GM12878 (cell line): ENCODE data around the gene PRKAB2. TPM values are rescaled to one million over a fixed set of nuclear protein-coding genes. Genes with fewer than 3 reads are reported as not detected.

Experiments used
- ATAC-seq: fragments of 200-7000 bp; cut with Tn5 transposase; 3 replicates; pipeline ENCODE4 v1.9.1; 2020; ENCODE audit warnings: mild to moderate bottlenecking, moderate library complexity
- BruUV-seq: library from RNA; stranded (reverse); fragments of 400-500 nt; replicated peaks from 2 replicates; lab custom pipeline; 2021; lab: Mats Ljungman, UMichigan
- CTCF ChIA-PET: fragments of 300-600 bp; sonication (Branson Sonifier 250); formaldehyde crosslinking; extraction: SDS; loops from one replicate; lab custom pipeline; 2021; ENCODE audit warnings: inconsistent platforms; lab: Yijun Ruan, JAX
- POLR2A ChIA-PET: fragments of 350-600 bp; formaldehyde crosslinking; extraction: SDS; loops from one replicate; lab custom pipeline; 2021; ENCODE audit warnings: inconsistent platforms; lab: Charles Lee
- RAD21 ChIA-PET: fragments of 300-600 bp; sonication (Branson Sonifier 250); formaldehyde crosslinking; loops from one replicate; lab custom pipeline; 2023; ENCODE audit warnings: antibody characterized with exemption; ENCODE audit not compliant: unreplicated experiment; lab: Charles Lee
- SMC1A ChIA-PET: fragments of 300-600 bp; sonication (Branson Sonifier 250); formaldehyde crosslinking; loops from one replicate; lab custom pipeline; 2023; ENCODE audit not compliant: unreplicated experiment, uncharacterized antibody; lab: Charles Lee
- DNase-seq: peaks from one replicate; pipeline ENCODE4 v3.0.0-alpha.2; 2011; ENCODE audit warnings: low read depth, low spot score
- FAIRE-seq: peaks from 3 replicates; lab custom pipeline; 2011; peaks lifted over from hg19 to GRCh38; lab: Jason Lieb, UNC
- H2AFZ ChIP-seq: 2 replicates; pipeline ENCODE4 v1.6.0; 2011; ENCODE audit warnings: low read depth, low read length, control low read depth; ENCODE audit not compliant: control insufficient read depth
- H3K27ac ChIP-seq: 2 replicates; pipeline ENCODE4 v1.5.1; 2011; ENCODE audit warnings: control low read depth; ENCODE audit not compliant: control insufficient read depth, insufficient read depth
- H3K27me3 ChIP-seq, 2 experiments: replicated peaks in 1 of 2; 2 replicates each; pipeline versions ENCODE4 v1.6.0 to v1.6.1; 2011; ENCODE audit warnings: low read length in 1 of 2; ENCODE audit not compliant: control insufficient read depth in 2 of 2, insufficient read depth in 2 of 2
- H3K36me3 ChIP-seq, 2 experiments: 2 replicates each; pipeline ENCODE4 v1.5.1; 2011; ENCODE audit warnings: low read length in 1 of 2; ENCODE audit not compliant: control insufficient read depth in 2 of 2, insufficient read depth in 2 of 2
- H3K4me1 ChIP-seq: 2 replicates; pipeline ENCODE4 v1.6.1; 2011; ENCODE audit warnings: mild to moderate bottlenecking, low read length, moderate library complexity, mixed read lengths; ENCODE audit not compliant: control insufficient read depth, insufficient read depth
- H3K4me2 ChIP-seq: 2 replicates; pipeline ENCODE4 v1.6.0; 2011; ENCODE audit warnings: control low read depth; ENCODE audit not compliant: control insufficient read depth, insufficient read depth
- H3K4me3 ChIP-seq: fragments of 200-600 bp; sonication (generic); 2 replicates; pipeline ENCODE4 v1.5.1; 2016
- H3K79me2 ChIP-seq: 2 replicates; pipeline ENCODE4 v1.6.0; 2011; ENCODE audit warnings: low read length; ENCODE audit not compliant: control insufficient read depth, insufficient read depth
- H3K9ac ChIP-seq: 2 replicates; pipeline ENCODE4 v1.8.0; 2011; ENCODE audit warnings: low read length, control low read depth, mixed read lengths; ENCODE audit not compliant: control insufficient read depth, insufficient read depth
- H3K9me3 ChIP-seq: replicated peaks from 3 replicates; pipeline ENCODE4 v1.5.1; 2011; ENCODE audit warnings: mild to moderate bottlenecking, low read length; ENCODE audit not compliant: control insufficient read depth, insufficient read depth
- H4K20me1 ChIP-seq: 2 replicates; pipeline ENCODE4 v1.6.0; 2011; ENCODE audit not compliant: control insufficient read depth, insufficient read depth
- CHD4 ChIP-seq: fragments of 200-600 bp; sonication (generic); IDR thresholded peaks from 2 replicates; pipeline ENCODE4 v1.6.1; 2016; ENCODE audit warnings: mild to moderate bottlenecking
- CREM ChIP-seq: IDR thresholded peaks from 2 replicates; pipeline ENCODE4 v1.6.1; 2014; ENCODE audit warnings: antibody characterized with exemption, low read depth
- KAT2A ChIP-seq: conservative IDR thresholded peaks from 2 replicates; pipeline ENCODE4 v1.6.1; 2011; ENCODE audit warnings: low read depth, low read length; ENCODE audit not compliant: control insufficient read depth
- MEF2B ChIP-seq: fragments of 450-650 bp; IDR thresholded peaks from 2 replicates; pipeline ENCODE4 v1.6.1; 2018; ENCODE audit warnings: mild to moderate bottlenecking, moderate library complexity; ENCODE audit not compliant: partially characterized antibody, poor library complexity, severe bottlenecking
- NFIC ChIP-seq: IDR thresholded peaks from 2 replicates; pipeline ENCODE4 v1.6.1; 2012; ENCODE audit warnings: low read depth, mild to moderate bottlenecking, inconsistent platforms, low read length, moderate library complexity
- NR2C2 ChIP-seq: IDR thresholded peaks from 2 replicates; pipeline ENCODE4 v1.6.1; 2011; ENCODE audit warnings: borderline replicate concordance, low read depth; ENCODE audit not compliant: control insufficient read depth, insufficient read length
- PAX8 ChIP-seq: fragments of 450-650 bp; IDR thresholded peaks from 2 replicates; pipeline ENCODE4 v1.6.1; 2017; ENCODE audit warnings: mild to moderate bottlenecking, moderate library complexity
- PML ChIP-seq: IDR thresholded peaks from 2 replicates; pipeline ENCODE4 v1.6.1; 2012; ENCODE audit warnings: low read length, inconsistent platforms
- RBBP5 ChIP-seq: fragments of 200-600 bp; sonication (generic); conservative IDR thresholded peaks from 2 replicates; pipeline ENCODE4 v1.6.1; 2016
- SIN3A ChIP-seq: IDR thresholded peaks from 2 replicates; pipeline ENCODE4 v1.6.1; 2012; ENCODE audit warnings: low read depth, low read length, improper control_type of control experiment
- SPI1 ChIP-seq: IDR thresholded peaks from 2 replicates; pipeline ENCODE4 v1.6.1; 2011; ENCODE audit warnings: low read depth, mild to moderate bottlenecking, low read length, moderate library complexity, borderline replicate concordance; ENCODE audit not compliant: insufficient read depth
- in situ Hi-C: fragments of 300-500 bp; cut with MboI; formaldehyde crosslinking; loops from 9 replicates; pipeline ENCODE4 v1.14.3; 2018; ENCODE audit warnings: mixed read lengths
- intact Hi-C: fragments of 100-400 bp; cut with micrococcal nuclease; formaldehyde crosslinking; loops from one replicate; pipeline ENCODE4 v1.14.2; 2022; ENCODE audit not compliant: unreplicated experiment
- polyA plus RNA-seq, 11 experiments: library from polyadenylated mRNA; depleted of rRNA in 4 of 11; unstranded in 6 of 11; stranded (reverse) in 5 of 11; fragments of >200 nt; fragmentation: Nextera tagmentation in 4 of 11; fragmentation: Illumina TruSeq in 1 of 11; extraction: Ambion mirVana in 4 of 11; extraction: Trizol in 1 of 11; gene quantifications; 1 replicate in 1 of 11; 2 replicates in 10 of 11; pipeline versions ENCODE4 v1.2.1 to v1.2.3, GENCODE V29; 2011 to 2016; ENCODE audit warnings: inconsistent platforms in 2 of 11, missing spikeins in 2 of 11, low read depth in 1 of 11
- total RNA-seq, 4 experiments: library from RNA; depleted of rRNA in 3 of 4; stranded (reverse); fragments of >200 nt in 3 of 4; fragmentation: Illumina TruSeq in 1 of 4; extraction: Trizol in 1 of 4; gene quantifications; 2 replicates each; pipeline versions ENCODE4 v1.2.1 to v1.2.3, GENCODE V29; 2013 to 2021
- TF ChIP-seq, protein P1 (sequence below): IDR thresholded peaks from 2 replicates; pipeline ENCODE4 v1.6.1; 2012; ENCODE audit warnings: low read depth, low read length, improper control_type of control experiment
- TF ChIP-seq, protein P2 (sequence below): fragments of 450-650 bp; IDR thresholded peaks from 2 replicates; pipeline ENCODE4 v1.6.1; 2017; ENCODE audit warnings: mild to moderate bottlenecking, moderate library complexity
- TF ChIP-seq, protein P3 (sequence below): fragments of 450-650 bp; formaldehyde crosslinking; IDR thresholded peaks from 2 replicates; pipeline ENCODE4 v1.5.0; 2022; ENCODE audit warnings: mild to moderate bottlenecking, missing genetic modification characterization
- TF ChIP-seq, protein P4 (sequence below): IDR thresholded peaks from 2 replicates; pipeline ENCODE4 v1.6.1; 2011; ENCODE audit warnings: low read depth, mild to moderate bottlenecking, low read length, moderate library complexity, borderline replicate concordance; ENCODE audit errors: extremely low read depth
- TF ChIP-seq, protein P5 (sequence below): IDR thresholded peaks from 2 replicates; pipeline ENCODE4 v1.6.1; 2012; ENCODE audit warnings: low read depth, low read length, improper control_type of control experiment

The PRKAB2 gene
- total and polyA plus RNA-seq, 10 of the 15 experiments (the other 5 are each of a cell fraction or from before 2014, with no cell fraction given): 2.2 to 26.4 (median 6.7) TPM

DNA sequence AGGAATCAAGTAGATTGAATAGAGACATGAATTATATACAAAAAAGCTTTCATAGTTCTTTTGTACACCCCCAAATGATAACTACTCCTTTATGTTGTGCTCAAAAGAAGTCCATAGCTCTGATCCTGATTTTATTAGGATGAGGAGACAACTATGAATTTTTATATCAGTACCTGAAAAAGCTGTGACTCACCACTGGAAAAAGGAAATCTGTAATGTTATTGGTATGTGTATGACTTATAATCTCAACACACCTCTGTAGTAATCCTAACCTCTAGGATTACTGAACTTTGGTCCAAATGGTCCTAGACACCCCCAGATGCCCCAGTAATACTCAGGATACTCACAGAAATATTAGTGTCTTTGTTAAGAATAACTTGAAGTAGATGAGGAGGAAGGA, 10.2 kb downstream of the PRKAB2 start:
- FAIRE-seq (no peak), DNase-seq (no peak), ATAC-seq (no peak)
- Histone ChIP-seq H3K4me1 (no peaks in the 10 kb centered on the region), H3K4me2 (no peak overlapping the region), H3K4me3 (no peak overlapping the region), H4K20me1 (no peaks in the 10 kb centered on the region), H2AFZ (no peak overlapping the region), H3K9me3 (no peaks in the 10 kb centered on the region), H3K27ac (no peak overlapping the region), H3K79me2 (no peaks in the 10 kb centered on the region), H3K36me3 (peaks cover 5 to 21% of the 10 kb centered on the region in 2 experiments; a peak in 3 of 4 replicates), H3K27me3 (no peaks in the 10 kb centered on the region), H3K9ac (no peak overlapping the region)
- ChIA-PET RAD21 (interaction anchor here (1.1 kb wide), 1 partner anchor 8 kb away, joined by 3 read pairs; no protein-coding TSS in a partner anchor), SMC1A (interaction anchor here (0.5 to 2.7 kb wide), 6 partner anchors 11 to 137 kb away, joined by 3 to 14 read pairs (median 4); no protein-coding TSS in a partner anchor), POLR2A (no interaction called here), CTCF (interaction anchor here (0.6 to 2.7 kb wide), 3 partner anchors 9 to 248 kb away, joined by 3 to 13 read pairs (median 3); partner anchors contain the start of gene PRKAB2)
- in situ Hi-C loops: no loop called here
- intact Hi-C loops: no loop called here
- no TSS peak for BruUV-seq
- TF ChIP-seq, protein P1, sequence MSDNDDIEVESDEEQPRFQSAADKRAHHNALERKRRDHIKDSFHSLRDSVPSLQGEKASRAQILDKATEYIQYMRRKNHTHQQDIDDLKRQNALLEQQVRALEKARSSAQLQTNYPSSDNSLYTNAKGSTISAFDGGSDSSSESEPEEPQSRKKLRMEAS: no peak
- TF ChIP-seq NR2C2: no peak
- TF ChIP-seq, protein P2, sequence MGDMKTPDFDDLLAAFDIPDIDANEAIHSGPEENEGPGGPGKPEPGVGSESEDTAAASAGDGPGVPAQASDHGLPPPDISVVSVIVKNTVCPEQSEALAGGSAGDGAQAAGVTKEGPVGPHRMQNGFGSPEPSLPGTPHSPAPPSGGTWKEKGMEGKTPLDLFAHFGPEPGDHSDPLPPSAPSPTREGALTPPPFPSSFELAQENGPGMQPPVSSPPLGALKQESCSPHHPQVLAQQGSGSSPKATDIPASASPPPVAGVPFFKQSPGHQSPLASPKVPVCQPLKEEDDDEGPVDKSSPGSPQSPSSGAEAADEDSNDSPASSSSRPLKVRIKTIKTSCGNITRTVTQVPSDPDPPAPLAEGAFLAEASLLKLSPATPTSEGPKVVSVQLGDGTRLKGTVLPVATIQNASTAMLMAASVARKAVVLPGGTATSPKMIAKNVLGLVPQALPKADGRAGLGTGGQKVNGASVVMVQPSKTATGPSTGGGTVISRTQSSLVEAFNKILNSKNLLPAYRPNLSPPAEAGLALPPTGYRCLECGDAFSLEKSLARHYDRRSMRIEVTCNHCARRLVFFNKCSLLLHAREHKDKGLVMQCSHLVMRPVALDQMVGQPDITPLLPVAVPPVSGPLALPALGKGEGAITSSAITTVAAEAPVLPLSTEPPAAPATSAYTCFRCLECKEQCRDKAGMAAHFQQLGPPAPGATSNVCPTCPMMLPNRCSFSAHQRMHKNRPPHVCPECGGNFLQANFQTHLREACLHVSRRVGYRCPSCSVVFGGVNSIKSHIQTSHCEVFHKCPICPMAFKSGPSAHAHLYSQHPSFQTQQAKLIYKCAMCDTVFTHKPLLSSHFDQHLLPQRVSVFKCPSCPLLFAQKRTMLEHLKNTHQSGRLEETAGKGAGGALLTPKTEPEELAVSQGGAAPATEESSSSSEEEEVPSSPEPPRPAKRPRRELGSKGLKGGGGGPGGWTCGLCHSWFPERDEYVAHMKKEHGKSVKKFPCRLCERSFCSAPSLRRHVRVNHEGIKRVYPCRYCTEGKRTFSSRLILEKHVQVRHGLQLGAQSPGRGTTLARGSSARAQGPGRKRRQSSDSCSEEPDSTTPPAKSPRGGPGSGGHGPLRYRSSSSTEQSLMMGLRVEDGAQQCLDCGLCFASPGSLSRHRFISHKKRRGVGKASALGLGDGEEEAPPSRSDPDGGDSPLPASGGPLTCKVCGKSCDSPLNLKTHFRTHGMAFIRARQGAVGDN: no peak
- no peak for TF ChIP-seq PAX8
- TF ChIP-seq KAT2A: no peak
- TF ChIP-seq CREM: no peak
- no peak for TF ChIP-seq SPI1
- TF ChIP-seq, protein P3, sequence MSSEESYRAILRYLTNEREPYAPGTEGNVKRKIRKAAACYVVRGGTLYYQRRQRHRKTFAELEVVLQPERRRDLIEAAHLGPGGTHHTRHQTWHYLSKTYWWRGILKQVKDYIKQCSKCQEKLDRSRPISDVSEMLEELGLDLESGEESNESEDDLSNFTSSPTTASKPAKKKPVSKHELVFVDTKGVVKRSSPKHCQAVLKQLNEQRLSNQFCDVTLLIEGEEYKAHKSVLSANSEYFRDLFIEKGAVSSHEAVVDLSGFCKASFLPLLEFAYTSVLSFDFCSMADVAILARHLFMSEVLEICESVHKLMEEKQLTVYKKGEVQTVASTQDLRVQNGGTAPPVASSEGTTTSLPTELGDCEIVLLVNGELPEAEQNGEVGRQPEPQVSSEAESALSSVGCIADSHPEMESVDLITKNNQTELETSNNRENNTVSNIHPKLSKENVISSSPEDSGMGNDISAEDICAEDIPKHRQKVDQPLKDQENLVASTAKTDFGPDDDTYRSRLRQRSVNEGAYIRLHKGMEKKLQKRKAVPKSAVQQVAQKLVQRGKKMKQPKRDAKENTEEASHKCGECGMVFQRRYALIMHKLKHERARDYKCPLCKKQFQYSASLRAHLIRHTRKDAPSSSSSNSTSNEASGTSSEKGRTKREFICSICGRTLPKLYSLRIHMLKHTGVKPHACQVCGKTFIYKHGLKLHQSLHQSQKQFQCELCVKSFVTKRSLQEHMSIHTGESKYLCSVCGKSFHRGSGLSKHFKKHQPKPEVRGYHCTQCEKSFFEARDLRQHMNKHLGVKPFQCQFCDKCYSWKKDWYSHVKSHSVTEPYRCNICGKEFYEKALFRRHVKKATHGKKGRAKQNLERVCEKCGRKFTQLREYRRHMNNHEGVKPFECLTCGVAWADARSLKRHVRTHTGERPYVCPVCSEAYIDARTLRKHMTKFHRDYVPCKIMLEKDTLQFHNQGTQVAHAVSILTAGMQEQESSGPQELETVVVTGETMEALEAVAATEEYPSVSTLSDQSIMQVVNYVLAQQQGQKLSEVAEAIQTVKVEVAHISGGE: no peak
- TF ChIP-seq RBBP5: no peak
- no peak for TF ChIP-seq NFIC
- TF ChIP-seq MEF2B: no peak
- TF ChIP-seq CHD4: no peak
- no peak for TF ChIP-seq SIN3A
- TF ChIP-seq, protein P4, sequence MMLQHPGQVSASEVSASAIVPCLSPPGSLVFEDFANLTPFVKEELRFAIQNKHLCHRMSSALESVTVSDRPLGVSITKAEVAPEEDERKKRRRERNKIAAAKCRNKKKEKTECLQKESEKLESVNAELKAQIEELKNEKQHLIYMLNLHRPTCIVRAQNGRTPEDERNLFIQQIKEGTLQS: no peak
- TF ChIP-seq, protein P5, sequence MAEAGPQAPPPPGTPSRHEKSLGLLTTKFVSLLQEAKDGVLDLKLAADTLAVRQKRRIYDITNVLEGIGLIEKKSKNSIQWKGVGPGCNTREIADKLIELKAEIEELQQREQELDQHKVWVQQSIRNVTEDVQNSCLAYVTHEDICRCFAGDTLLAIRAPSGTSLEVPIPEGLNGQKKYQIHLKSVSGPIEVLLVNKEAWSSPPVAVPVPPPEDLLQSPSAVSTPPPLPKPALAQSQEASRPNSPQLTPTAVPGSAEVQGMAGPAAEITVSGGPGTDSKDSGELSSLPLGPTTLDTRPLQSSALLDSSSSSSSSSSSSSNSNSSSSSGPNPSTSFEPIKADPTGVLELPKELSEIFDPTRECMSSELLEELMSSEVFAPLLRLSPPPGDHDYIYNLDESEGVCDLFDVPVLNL: no peak
- no peak for TF ChIP-seq PML
